IMR-90 (cell line): ENCODE measurements around the gene TMEM248. TPM values are rescaled to one million over a fixed set of nuclear protein-coding genes. Genes with fewer than 3 reads are reported as not detected.

Experiments
- ATAC-seq: fragments of 200-7000 bp; cut with Tn5 transposase; 2 replicates; pipeline ENCODE4 v1.9.1; 2020; ENCODE audit warnings: low read depth, mild to moderate bottlenecking, moderate library complexity
- BruUV-seq: library from RNA; stranded (reverse); fragments of 400-500 nt; replicated peaks from 2 replicates; lab custom pipeline; 2021; lab: Mats Ljungman, UMichigan
- CTCF ChIA-PET: fragments of 300-600 bp; formaldehyde crosslinking; extraction: SDS; loops from one replicate; lab custom pipeline; 2021; ENCODE audit warnings: antibody characterized with exemption; lab: Yijun Ruan, JAX
- POLR2A ChIA-PET: fragments of 300-600 bp; sonication (Branson Sonifier 250); formaldehyde crosslinking; loops from one replicate; lab custom pipeline; 2022; ENCODE audit warnings: antibody characterized with exemption; ENCODE audit not compliant: unreplicated experiment; lab: Charles Lee
- DNase-seq: peaks from one replicate; pipeline ENCODE4 v3.0.0; 2013
- H2AFZ ChIP-seq: replicated peaks from 2 replicates; pipeline ENCODE3; 2013; ENCODE audit warnings: low read length, mild to moderate bottlenecking; ENCODE audit not compliant: poor library complexity
- H2AK5ac ChIP-seq: 2 replicates; pipeline ENCODE4 v1.6.1; 2013; ENCODE audit warnings: low read depth, low read length, inconsistent platforms
- H2AK9ac ChIP-seq: replicated peaks from 2 replicates; pipeline ENCODE3; 2013; ENCODE audit warnings: mild to moderate bottlenecking, low read depth, low read length, moderate library complexity; ENCODE audit not compliant: poor library complexity
- H2BK120ac ChIP-seq: 2 replicates; pipeline ENCODE4 v1.6.1; 2013; ENCODE audit warnings: low read depth, low read length, inconsistent platforms
- H2BK15ac ChIP-seq: 3 replicates; pipeline ENCODE4 v1.6.1; 2013; ENCODE audit warnings: low read depth, low read length, inconsistent platforms
- H2BK20ac ChIP-seq: 2 replicates; pipeline ENCODE4 v1.6.1; 2013; ENCODE audit warnings: low read depth, mild to moderate bottlenecking, inconsistent platforms, low read length, moderate library complexity
- H2BK5ac ChIP-seq: 2 replicates; pipeline ENCODE4 v1.6.1; 2013; ENCODE audit warnings: mild to moderate bottlenecking, low read depth, low read length, inconsistent platforms; ENCODE audit not compliant: poor library complexity, severe bottlenecking
- H3K14ac ChIP-seq: replicated peaks from 2 replicates; pipeline ENCODE4 v1.6.1; 2013; ENCODE audit warnings: low read depth, low read length, inconsistent platforms
- H3K18ac ChIP-seq: 2 replicates; pipeline ENCODE4 v1.6.1; 2013; ENCODE audit warnings: low read depth, low read length, control low read depth
- H3K23ac ChIP-seq: 2 replicates; pipeline ENCODE4 v1.6.1; 2013; ENCODE audit warnings: low read depth, low read length, inconsistent platforms
- H3K27ac ChIP-seq: 2 replicates; pipeline ENCODE4 v1.5.1; 2013; ENCODE audit warnings: mild to moderate bottlenecking, control low read depth, low read length; ENCODE audit not compliant: insufficient read depth
- H3K27me3 ChIP-seq: 2 replicates; pipeline ENCODE4 v1.6.1; 2013; ENCODE audit warnings: low read length; ENCODE audit not compliant: control insufficient read depth, insufficient read depth
- H3K36me3 ChIP-seq: 2 replicates; pipeline ENCODE4 v1.6.1; 2013; ENCODE audit warnings: low read length, mixed read lengths; ENCODE audit not compliant: control insufficient read depth, insufficient read depth
- H3K4ac ChIP-seq: 2 replicates; pipeline ENCODE4 v1.6.1; 2013; ENCODE audit warnings: low read depth, low read length, inconsistent platforms
- H3K4me1 ChIP-seq: 2 replicates; pipeline ENCODE4 v1.6.1; 2013; ENCODE audit warnings: low read length, mixed read lengths; ENCODE audit not compliant: control insufficient read depth, insufficient read depth
- H3K4me2 ChIP-seq: 2 replicates; pipeline ENCODE4 v1.6.1; 2013; ENCODE audit warnings: low read depth, mild to moderate bottlenecking, control low read depth, low read length, moderate library complexity
- H3K4me3 ChIP-seq: 2 replicates; pipeline ENCODE4 v1.5.1; 2013; ENCODE audit warnings: low read depth, mild to moderate bottlenecking, control low read depth, low read length, moderate library complexity; ENCODE audit not compliant: insufficient read depth
- H3K56ac ChIP-seq: 2 replicates; pipeline ENCODE4 v1.6.1; 2013; ENCODE audit warnings: low read length, inconsistent platforms; ENCODE audit not compliant: insufficient read depth; ENCODE audit errors: extremely low read depth
- H3K79me1 ChIP-seq, 2 experiments: 2 replicates each; pipeline ENCODE4 v1.6.1; 2013; ENCODE audit warnings: low read length in 2 of 2, inconsistent platforms in 1 of 2, low read depth in 1 of 2
- H3K9ac ChIP-seq: 2 replicates; pipeline ENCODE4 v1.6.1; 2013; ENCODE audit warnings: low read depth, low read length, control low read depth
- H3K9me1 ChIP-seq: 2 replicates; pipeline ENCODE4 v1.6.1; 2013; ENCODE audit warnings: low read length, inconsistent platforms; ENCODE audit not compliant: insufficient read depth
- H3K9me3 ChIP-seq: 2 replicates; pipeline ENCODE4 v1.6.1; 2013; ENCODE audit warnings: low read length; ENCODE audit not compliant: control insufficient read depth, insufficient read depth
- H4K20me1 ChIP-seq: 2 replicates; pipeline ENCODE4 v1.6.1; 2013; ENCODE audit warnings: low read length, inconsistent platforms; ENCODE audit not compliant: insufficient read depth
- H4K5ac ChIP-seq: 2 replicates; pipeline ENCODE4 v1.6.1; 2013; ENCODE audit warnings: mild to moderate bottlenecking, low read depth, low read length, control low read depth
- H4K8ac ChIP-seq, 2 experiments: 2 replicates each; pipeline ENCODE4 v1.6.1; 2013; ENCODE audit warnings: low read depth in 2 of 2, low read length in 2 of 2, control low read depth in 1 of 2, inconsistent platforms in 1 of 2
- H4K91ac ChIP-seq: 2 replicates; pipeline ENCODE4 v1.6.1; 2013; ENCODE audit warnings: low read depth, low read length, inconsistent platforms; ENCODE audit not compliant: insufficient read depth
- BHLHE40 ChIP-seq: fragments of 150-350 bp; IDR thresholded peaks from 2 replicates; pipeline ENCODE4 v1.6.1; 2016; ENCODE audit warnings: mild to moderate bottlenecking, low read depth, low read length
- CEBPB ChIP-seq: IDR thresholded peaks from 2 replicates; pipeline ENCODE4 v1.6.1; 2012; ENCODE audit warnings: low read depth, low read length, improper control_type of control experiment
- CHD1 ChIP-seq: IDR thresholded peaks from 2 replicates; pipeline ENCODE4 v1.6.1; 2012; ENCODE audit warnings: low read depth, low read length, improper control_type of control experiment
- FOS ChIP-seq: fragments of 150-350 bp; IDR thresholded peaks from 2 replicates; pipeline ENCODE4 v1.6.1; 2016; ENCODE audit warnings: low read depth, low read length
- MAFK ChIP-seq: IDR thresholded peaks from 2 replicates; pipeline ENCODE4 v1.6.1; 2012; ENCODE audit warnings: low read depth, low read length, improper control_type of control experiment
- MXI1 ChIP-seq: IDR thresholded peaks from 2 replicates; pipeline ENCODE4 v1.6.1; 2012; ENCODE audit warnings: low read depth, mild to moderate bottlenecking, low read length, moderate library complexity, borderline replicate concordance
- NFE2L2 ChIP-seq: fragments of 150-350 bp; IDR thresholded peaks from 2 replicates; pipeline ENCODE4 v1.6.1; 2016; ENCODE audit warnings: low read depth, mild to moderate bottlenecking, low read length
- POLR2A ChIP-seq: IDR thresholded peaks from 2 replicates; pipeline ENCODE4 v1.6.1; 2012; ENCODE audit warnings: mild to moderate bottlenecking, low read depth, low read length
- RAD21 ChIP-seq: IDR thresholded peaks from 2 replicates; pipeline ENCODE4 v1.6.1; 2012; ENCODE audit warnings: low read length, improper control_type of control experiment
- RCOR1 ChIP-seq: IDR thresholded peaks from 2 replicates; pipeline ENCODE4 v1.6.1; 2012; ENCODE audit warnings: mild to moderate bottlenecking, low read length, improper control_type of control experiment; ENCODE audit not compliant: insufficient replicate concordance
- RFX5 ChIP-seq: IDR thresholded peaks from 2 replicates; pipeline ENCODE4 v1.8.0; 2012; ENCODE audit warnings: low read depth, mild to moderate bottlenecking, low read length, moderate library complexity
- SMC3 ChIP-seq: fragments of 150-350 bp; IDR thresholded peaks from 2 replicates; pipeline ENCODE4 v1.6.1; 2016; ENCODE audit warnings: low read depth, mild to moderate bottlenecking, antibody characterized with exemption, low read length, moderate library complexity
- WGBS, 2 experiments: methylation state at CpG; one replicate each; pipeline versions ENCODE4 v1.1.5 to v1.1.7; 2013; ENCODE audit warnings: missing lambda C conversion rate in 2 of 2; ENCODE audit not compliant: insufficient read length in 1 of 2; ENCODE audit errors: extremely low coverage in 2 of 2; 5-methylcytosine and 5-hydroxymethylcytosine counted together
- dilution Hi-C: fragments of 300-500 bp; cut with HindIII; formaldehyde crosslinking; loops from one replicate; pipeline ENCODE4 v1.14.3; 2018; ENCODE audit warnings: low sequenced_read_pairs; ENCODE audit not compliant: unreplicated experiment
- in situ Hi-C: fragments of 300-500 bp; cut with MboI; formaldehyde crosslinking; loops from 3 replicates; pipeline ENCODE4 v1.14.3; 2019; ENCODE audit warnings: low sequenced_read_pairs, inconsistent platforms, mixed read lengths
- intact Hi-C: fragments of 100-400 bp; cut with micrococcal nuclease; formaldehyde crosslinking; loops from 2 replicates; pipeline ENCODE4 v1.10.0; 2022
- polyA plus RNA-seq, 3 experiments: library from polyadenylated mRNA; depleted of rRNA; stranded (reverse); fragments of >200 nt; gene quantifications; 2 replicates each; pipeline ENCODE4 v1.2.3, GENCODE V29; 2012; ENCODE audit warnings: low replicate concordance in 1 of 3
- total RNA-seq: library from RNA; depleted of rRNA; stranded (reverse); fragments of >200 nt; gene quantifications from 2 replicates; pipeline ENCODE4 v1.2.3, GENCODE V29; 2012
- TF ChIP-seq, protein P1 (sequence below): fragments of 150-350 bp; IDR thresholded peaks from 2 replicates; pipeline ENCODE4 v1.6.1; 2017; ENCODE audit warnings: mild to moderate bottlenecking, antibody characterized with exemption, low read length, low read depth
- TF ChIP-seq, protein P2 (sequence below): conservative IDR thresholded peaks from 2 replicates; pipeline ENCODE4 v1.5.1; 2012; ENCODE audit warnings: mild to moderate bottlenecking, low read depth, low read length, improper control_type of control experiment
- TF ChIP-seq, protein P3 (sequence below): fragments of 150-350 bp; IDR thresholded peaks from 2 replicates; pipeline ENCODE4 v1.6.1; 2016; ENCODE audit warnings: low read depth, mild to moderate bottlenecking, low read length, moderate library complexity, borderline replicate concordance

Gene TMEM248
- total and polyA plus RNA-seq, 2 of the 4 experiments (the other 2 are of a cell fraction), result 103 to 175 TPM

DNA sequence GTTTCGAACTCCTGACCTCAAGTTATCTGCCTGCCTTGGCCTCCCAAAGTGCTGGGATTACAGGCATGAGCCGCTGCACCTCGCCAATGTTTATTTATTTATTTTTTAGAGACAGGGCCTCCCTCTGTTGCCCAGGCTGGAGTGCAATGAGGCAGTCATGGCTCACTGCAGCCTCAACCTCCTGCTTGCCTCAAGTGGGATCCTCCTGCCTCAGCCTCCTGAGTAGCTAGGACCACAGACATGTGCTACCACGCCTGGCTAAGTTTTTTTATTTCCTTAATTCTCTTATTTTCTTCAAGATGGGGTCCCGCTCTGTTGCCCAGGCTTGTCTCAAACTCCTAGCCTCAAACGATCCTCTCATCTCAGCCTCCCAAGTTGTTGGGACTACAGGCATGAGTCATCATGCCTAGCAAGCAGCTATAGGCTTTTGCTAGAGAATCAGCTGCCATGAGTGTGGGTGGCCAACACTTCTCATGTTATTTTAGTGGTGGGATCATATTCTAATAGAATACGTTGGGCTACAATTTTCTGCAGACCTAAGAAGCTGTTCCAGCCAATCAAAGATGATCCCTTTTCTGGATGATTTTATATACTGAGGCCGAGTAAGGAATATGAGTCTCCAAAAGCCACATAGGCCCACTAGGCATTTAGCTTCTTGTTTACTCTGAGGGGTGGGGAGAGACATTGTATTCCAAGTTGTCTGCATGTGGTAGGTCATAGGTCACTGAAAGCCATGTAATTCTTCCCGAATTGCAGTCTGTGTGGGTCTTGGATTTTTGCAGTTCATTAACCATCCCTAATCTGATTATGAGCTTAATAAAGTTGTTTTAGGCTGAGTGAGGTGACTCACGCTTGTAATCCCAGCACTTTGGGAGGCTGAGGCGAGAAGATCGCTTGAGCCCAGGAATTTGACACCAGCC, 7.6 kb upstream of the TMEM248 start:
- Histone ChIP-seq H3K9me1 (no peaks in the 10 kb centered on the region), H4K5ac (no peak overlapping the region), H3K4me2 (no peak overlapping the region), H2BK120ac (no peak overlapping the region), H2BK15ac (no peak overlapping the region), H3K27ac (no peak overlapping the region), H3K4me1 (no peaks in the 10 kb centered on the region), H3K9ac (no peak overlapping the region), H4K8ac (no peak overlapping the region), H2BK5ac (no peak overlapping the region), H3K36me3 (no peaks in the 10 kb centered on the region), H2BK20ac (no peak overlapping the region), H2AFZ (no peak overlapping the region), H3K27me3 (no peaks in the 10 kb centered on the region), H3K56ac (no peak overlapping the region), H2AK9ac (no peak overlapping the region), H4K91ac (no peak overlapping the region), H3K9me3 (no peaks in the 10 kb centered on the region), H3K14ac (no peak overlapping the region), H2AK5ac (no peak overlapping the region), H3K4ac (no peak overlapping the region), H3K4me3 (no peak overlapping the region), H3K23ac (no peak overlapping the region), H4K20me1 (no peaks in the 10 kb centered on the region), H3K79me1 (no peaks in the 10 kb centered on the region), H3K18ac (no peak overlapping the region)
- ATAC-seq (no peak), DNase-seq (no peak)
- in situ Hi-C loops (no loop called here), dilution Hi-C loops (no loop called here), intact Hi-C loops (no loop called here)
- ChIA-PET CTCF (interaction anchor here (0.6 kb wide), 1 partner anchor 109 kb away, joined by 3 read pairs; no protein-coding TSS in a partner anchor), POLR2A (no interaction called here)
- WGBS, 2 experiments, result 100% methylated on average over 1 of the region's 12 CpGs; no CpG with 5 or more reads in 1 of the 2 experiments
- no TSS peak for BruUV-seq
- TF ChIP-seq BHLHE40 (no peak), RAD21 (no peak), MAFK (no peak), FOS (no peak), RCOR1 (no peak), CEBPB (no peak), POLR2A (no peak), SMC3 (no peak), NFE2L2 (no peak), RFX5 (no peak), CHD1 (no peak), MXI1 (no peak)
- TF ChIP-seq, protein P1, sequence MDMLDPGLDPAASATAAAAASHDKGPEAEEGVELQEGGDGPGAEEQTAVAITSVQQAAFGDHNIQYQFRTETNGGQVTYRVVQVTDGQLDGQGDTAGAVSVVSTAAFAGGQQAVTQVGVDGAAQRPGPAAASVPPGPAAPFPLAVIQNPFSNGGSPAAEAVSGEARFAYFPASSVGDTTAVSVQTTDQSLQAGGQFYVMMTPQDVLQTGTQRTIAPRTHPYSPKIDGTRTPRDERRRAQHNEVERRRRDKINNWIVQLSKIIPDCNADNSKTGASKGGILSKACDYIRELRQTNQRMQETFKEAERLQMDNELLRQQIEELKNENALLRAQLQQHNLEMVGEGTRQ, result no peak
- TF ChIP-seq, protein P2, sequence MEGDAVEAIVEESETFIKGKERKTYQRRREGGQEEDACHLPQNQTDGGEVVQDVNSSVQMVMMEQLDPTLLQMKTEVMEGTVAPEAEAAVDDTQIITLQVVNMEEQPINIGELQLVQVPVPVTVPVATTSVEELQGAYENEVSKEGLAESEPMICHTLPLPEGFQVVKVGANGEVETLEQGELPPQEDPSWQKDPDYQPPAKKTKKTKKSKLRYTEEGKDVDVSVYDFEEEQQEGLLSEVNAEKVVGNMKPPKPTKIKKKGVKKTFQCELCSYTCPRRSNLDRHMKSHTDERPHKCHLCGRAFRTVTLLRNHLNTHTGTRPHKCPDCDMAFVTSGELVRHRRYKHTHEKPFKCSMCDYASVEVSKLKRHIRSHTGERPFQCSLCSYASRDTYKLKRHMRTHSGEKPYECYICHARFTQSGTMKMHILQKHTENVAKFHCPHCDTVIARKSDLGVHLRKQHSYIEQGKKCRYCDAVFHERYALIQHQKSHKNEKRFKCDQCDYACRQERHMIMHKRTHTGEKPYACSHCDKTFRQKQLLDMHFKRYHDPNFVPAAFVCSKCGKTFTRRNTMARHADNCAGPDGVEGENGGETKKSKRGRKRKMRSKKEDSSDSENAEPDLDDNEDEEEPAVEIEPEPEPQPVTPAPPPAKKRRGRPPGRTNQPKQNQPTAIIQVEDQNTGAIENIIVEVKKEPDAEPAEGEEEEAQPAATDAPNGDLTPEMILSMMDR, result no peak
- TF ChIP-seq, protein P3, sequence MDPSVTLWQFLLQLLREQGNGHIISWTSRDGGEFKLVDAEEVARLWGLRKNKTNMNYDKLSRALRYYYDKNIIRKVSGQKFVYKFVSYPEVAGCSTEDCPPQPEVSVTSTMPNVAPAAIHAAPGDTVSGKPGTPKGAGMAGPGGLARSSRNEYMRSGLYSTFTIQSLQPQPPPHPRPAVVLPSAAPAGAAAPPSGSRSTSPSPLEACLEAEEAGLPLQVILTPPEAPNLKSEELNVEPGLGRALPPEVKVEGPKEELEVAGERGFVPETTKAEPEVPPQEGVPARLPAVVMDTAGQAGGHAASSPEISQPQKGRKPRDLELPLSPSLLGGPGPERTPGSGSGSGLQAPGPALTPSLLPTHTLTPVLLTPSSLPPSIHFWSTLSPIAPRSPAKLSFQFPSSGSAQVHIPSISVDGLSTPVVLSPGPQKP, result no peak
